BLaER1 (cell line): ENCODE results near the gene B3GNT9.

Experiments used
- H3K27ac ChIP-seq: shearing (Covaris generic); formaldehyde crosslinking; 2 replicates; pipeline ENCODE4 v1.8.1; 2022
- H3K27me3 ChIP-seq: shearing (Covaris generic); formaldehyde crosslinking; 2 replicates; pipeline ENCODE4 v1.8.1; 2022
- H3K36me3 ChIP-seq: shearing (Covaris generic); formaldehyde crosslinking; 2 replicates; pipeline ENCODE4 v1.8.1; 2022
- H3K4me1 ChIP-seq: shearing (Covaris generic); formaldehyde crosslinking; 2 replicates; pipeline ENCODE4 v1.8.1; 2022
- H3K4me2 ChIP-seq: shearing (Covaris generic); formaldehyde crosslinking; 2 replicates; pipeline ENCODE4 v1.8.1; 2022
- H3K4me3 ChIP-seq: shearing (Covaris generic); formaldehyde crosslinking; 2 replicates; pipeline ENCODE4 v1.8.1; 2022
- H3K9ac ChIP-seq: shearing (Covaris generic); formaldehyde crosslinking; 2 replicates; pipeline ENCODE4 v1.8.1; 2022
- H3K9me3 ChIP-seq: shearing (Covaris generic); formaldehyde crosslinking; 2 replicates; pipeline ENCODE4 v1.8.1; 2022
- H4K20me1 ChIP-seq: shearing (Covaris generic); formaldehyde crosslinking; 2 replicates; pipeline ENCODE4 v1.8.1; 2022
- Cebpa-rat ChIP-seq: shearing (Covaris generic); IDR thresholded peaks from 2 replicates; pipeline ENCODE4 v1.8.1; 2022

B3GNT9 gene

GRCh38 chr16:67163164-67163998 is 12.6 kb upstream of the B3GNT9 start:
- Histone ChIP-seq H3K9me3 (no peaks in the 10 kb centered on the region), H3K4me3 (peak overlapping the region; percentile 63), H3K36me3 (no peaks in the 10 kb centered on the region), H4K20me1 (peaks cover 57% of the 10 kb centered on the region), H3K9ac (0 out of 2 replicates have a peak overlapping the region, but pooled peaks have one; percentile 10), H3K4me2 (peak overlapping the region; percentile 81), H3K27me3 (peaks cover 75% of the 10 kb centered on the region), H3K27ac (no peak overlapping the region), H3K4me1 (peaks cover 54% of the 10 kb centered on the region)
- no peak for TF ChIP-seq Cebpa-rat

DNA sequence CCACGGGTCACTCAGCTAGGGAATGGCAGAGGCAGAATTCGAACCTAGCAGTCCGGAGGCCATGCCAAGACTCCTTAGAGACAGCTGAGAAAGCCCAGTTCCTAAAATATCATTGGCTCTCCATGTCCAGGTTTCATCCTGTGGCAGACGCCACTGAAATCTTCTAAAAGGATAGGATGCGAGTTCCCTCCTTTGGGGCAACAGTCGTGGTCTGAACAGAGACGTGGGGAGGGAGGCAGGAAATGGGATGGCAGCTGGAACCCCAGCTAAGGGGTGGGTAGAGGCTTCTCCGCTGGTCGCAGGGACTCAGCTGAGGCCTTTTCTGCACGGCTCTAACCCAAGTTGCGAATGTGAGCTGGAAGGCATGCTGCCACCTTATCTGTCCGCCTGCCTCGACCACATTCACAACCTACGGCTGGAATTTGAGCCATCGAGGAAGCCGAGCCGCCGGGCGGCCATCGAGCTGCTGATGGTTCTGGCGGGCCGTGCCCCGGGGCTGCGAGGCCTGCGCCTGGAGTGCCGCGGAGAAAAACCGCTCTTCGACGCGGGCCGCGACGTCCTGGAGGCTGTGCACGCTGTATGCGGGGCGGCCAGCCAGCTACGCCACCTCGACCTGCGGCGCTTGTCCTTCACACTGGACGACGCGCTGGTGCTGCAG is 11.8 kb upstream of the B3GNT9 start:
- TF ChIP-seq Cebpa-rat = no peak
- Histone ChIP-seq H3K36me3 (no peaks in the 10 kb centered on the region), H3K4me2 (peak overlapping the region; percentile 81), H3K27ac (no peak overlapping the region), H4K20me1 (peaks cover 65% of the 10 kb centered on the region), H3K27me3 (peaks cover 67% of the 10 kb centered on the region), H3K4me1 (peaks cover 62% of the 10 kb centered on the region), H3K4me3 (peak overlapping the region; percentile 63), H3K9ac (no peak overlapping the region), H3K9me3 (no peaks in the 10 kb centered on the region)

DNA sequence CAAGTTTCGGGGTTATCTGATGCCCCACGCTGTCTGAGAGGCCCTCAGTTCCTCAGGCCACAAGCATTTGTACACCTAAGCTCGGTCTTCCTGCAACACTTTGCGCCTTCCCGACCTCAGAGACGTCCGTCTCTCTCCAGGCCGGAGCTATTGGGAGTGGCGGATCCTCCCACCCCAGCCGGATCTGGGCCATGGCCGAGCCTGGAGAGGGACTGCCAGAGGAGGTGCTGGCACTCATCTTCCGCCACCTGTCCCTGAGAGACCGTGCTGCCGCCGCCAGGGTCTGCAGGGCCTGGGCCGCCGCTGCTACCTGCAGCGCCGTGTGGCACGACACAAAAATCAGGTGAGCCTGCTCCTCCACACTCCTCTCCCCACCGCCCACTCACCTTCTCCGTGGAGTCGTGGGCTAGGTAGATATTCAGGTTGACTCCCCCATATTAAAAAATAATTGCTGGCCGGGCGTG is 10.8 kb upstream of the B3GNT9 start:
- Histone ChIP-seq H3K4me1 (peaks cover 66% of the 10 kb centered on the region), H3K9me3 (no peaks in the 10 kb centered on the region), H4K20me1 (peaks cover 75% of the 10 kb centered on the region), H3K9ac (no peak overlapping the region), H3K4me2 (peak overlapping the region; percentile 99), H3K4me3 (peak overlapping the region; percentile 93; the same call in 1 of the 2 replicates), H3K27ac (no peak overlapping the region), H3K27me3 (peaks cover 57% of the 10 kb centered on the region), H3K36me3 (no peaks in the 10 kb centered on the region)
- no peak for TF ChIP-seq Cebpa-rat

DNA sequence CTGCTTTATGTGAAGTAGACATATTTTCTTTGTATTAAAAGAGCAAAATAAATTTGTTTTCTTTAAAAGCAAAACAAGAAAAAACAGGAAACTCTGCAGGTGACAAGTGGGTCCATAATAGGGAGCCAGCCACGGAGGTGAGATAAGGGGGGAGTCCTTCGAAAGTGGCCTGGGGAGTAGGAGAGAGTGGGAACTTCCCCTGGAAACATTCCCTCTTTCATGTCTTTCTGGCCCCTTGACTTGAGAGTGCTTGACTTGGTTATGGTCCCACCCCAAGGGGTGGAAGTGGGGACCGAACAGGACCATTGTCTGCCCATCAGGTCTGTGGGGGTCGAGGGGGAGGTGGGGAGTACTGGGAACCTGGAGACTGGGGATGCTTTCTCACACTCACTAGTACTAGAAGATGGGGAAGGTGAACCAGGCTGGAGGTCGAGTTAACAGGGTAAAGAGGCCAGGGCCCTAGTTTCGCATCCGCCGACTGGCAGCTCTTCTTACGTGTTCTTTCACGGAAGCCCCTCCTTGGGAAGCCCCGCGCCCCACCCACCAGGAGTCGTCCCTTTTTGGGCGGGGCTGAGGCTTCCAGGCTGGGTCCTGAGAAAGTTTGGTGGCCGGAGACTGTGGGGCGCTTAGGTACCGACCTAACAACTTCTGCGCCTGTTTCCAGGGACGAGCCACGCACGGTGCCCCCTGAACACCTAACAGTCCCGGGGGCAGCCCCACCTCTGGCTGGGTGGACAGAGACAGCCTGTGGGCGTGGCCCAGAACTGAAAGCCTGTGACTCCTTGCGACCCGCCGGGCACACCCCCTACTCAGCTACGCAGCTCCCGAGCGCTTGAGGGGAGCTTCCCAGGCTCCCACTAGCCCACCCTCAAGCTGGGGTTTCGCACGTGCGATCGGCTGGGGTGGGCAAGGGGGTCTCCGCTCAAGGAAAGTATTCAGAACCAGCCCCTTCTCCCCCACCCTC is 8.1 kb upstream of the B3GNT9 start:
- H3K27ac ChIP-seq = peak overlapping the region; percentile 28; the same call in 1 of the 2 replicates
- H3K4me3 ChIP-seq = peak overlapping the region; percentile 93
- TF ChIP-seq Cebpa-rat = no peak
- H3K27me3 ChIP-seq = peaks cover 38% of the 10 kb centered on the region
- H3K4me1 ChIP-seq = peaks cover 70% of the 10 kb centered on the region
- H3K36me3 ChIP-seq = peaks cover 7% of the 10 kb centered on the region; the same call in 1 of the 2 replicates
- H4K20me1 ChIP-seq = peaks cover 84% of the 10 kb centered on the region
- no peaks in the 10 kb centered on the region for H3K9me3 ChIP-seq
- peak overlapping the region; percentile 99 for H3K4me2 ChIP-seq
- peak overlapping the region; percentile 81 for H3K9ac ChIP-seq

GRCh38 chr16:67157892-67158635 is 7.3 kb upstream of the B3GNT9 start:
- H3K9ac ChIP-seq = 0 out of 2 replicates have a peak overlapping the region, but pooled peaks have one; percentile 81
- peak overlapping the region; percentile 99 for H3K4me2 ChIP-seq
- peaks cover 82% of the 10 kb centered on the region for H4K20me1 ChIP-seq
- H3K27me3 ChIP-seq = peaks cover 30% of the 10 kb centered on the region
- H3K36me3 ChIP-seq = peaks cover 7% of the 10 kb centered on the region; the same call in 1 of the 2 replicates
- H3K27ac ChIP-seq = no peak overlapping the region
- no peak for TF ChIP-seq Cebpa-rat
- 0 out of 2 replicates have a peak overlapping the region, but pooled peaks have one; percentile 93 for H3K4me3 ChIP-seq
- H3K9me3 ChIP-seq = no peaks in the 10 kb centered on the region
- peaks cover 62% of the 10 kb centered on the region for H3K4me1 ChIP-seq

DNA sequence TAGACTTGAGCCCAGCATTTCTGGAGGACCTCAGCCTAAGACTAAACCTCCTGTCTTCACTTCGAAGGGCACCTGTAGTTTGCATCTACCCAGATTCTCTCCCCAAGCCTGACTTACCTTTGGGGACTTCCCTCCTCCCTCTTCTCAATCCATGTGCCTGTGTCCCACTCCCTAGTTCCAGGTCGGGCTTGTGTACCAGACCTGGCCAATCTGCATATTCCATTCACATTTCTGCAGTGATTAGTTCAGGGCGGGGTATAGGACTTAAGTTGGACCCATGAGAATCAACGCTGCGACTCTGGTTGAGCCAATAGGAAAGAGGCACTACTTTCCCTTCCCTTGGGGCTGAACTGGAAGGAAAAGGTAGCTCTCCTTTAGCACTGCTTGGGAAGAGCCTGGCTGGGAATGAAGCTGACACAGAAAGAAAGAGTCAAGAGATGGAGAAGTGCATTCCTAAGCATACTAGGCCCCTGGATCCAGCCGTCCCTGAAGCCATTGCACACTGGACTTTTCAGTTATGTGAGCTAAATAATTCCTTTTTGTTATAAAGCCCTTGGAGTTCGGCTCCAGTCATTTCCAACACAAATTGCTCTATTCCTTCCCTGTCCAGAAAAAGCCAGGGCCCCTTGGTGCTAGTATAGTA is 6.4 kb upstream of the B3GNT9 start:
- Histone ChIP-seq H3K4me2 (no peak overlapping the region), H3K9me3 (no peaks in the 10 kb centered on the region), H3K27ac (no peak overlapping the region), H3K27me3 (peaks cover 27% of the 10 kb centered on the region), H3K4me1 (peaks cover 53% of the 10 kb centered on the region), H3K4me3 (no peak overlapping the region), H3K9ac (no peak overlapping the region), H4K20me1 (peaks cover 82% of the 10 kb centered on the region), H3K36me3 (peaks cover 7% of the 10 kb centered on the region; the same call in 1 of the 2 replicates)
- TF ChIP-seq Cebpa-rat = no peak

DNA sequence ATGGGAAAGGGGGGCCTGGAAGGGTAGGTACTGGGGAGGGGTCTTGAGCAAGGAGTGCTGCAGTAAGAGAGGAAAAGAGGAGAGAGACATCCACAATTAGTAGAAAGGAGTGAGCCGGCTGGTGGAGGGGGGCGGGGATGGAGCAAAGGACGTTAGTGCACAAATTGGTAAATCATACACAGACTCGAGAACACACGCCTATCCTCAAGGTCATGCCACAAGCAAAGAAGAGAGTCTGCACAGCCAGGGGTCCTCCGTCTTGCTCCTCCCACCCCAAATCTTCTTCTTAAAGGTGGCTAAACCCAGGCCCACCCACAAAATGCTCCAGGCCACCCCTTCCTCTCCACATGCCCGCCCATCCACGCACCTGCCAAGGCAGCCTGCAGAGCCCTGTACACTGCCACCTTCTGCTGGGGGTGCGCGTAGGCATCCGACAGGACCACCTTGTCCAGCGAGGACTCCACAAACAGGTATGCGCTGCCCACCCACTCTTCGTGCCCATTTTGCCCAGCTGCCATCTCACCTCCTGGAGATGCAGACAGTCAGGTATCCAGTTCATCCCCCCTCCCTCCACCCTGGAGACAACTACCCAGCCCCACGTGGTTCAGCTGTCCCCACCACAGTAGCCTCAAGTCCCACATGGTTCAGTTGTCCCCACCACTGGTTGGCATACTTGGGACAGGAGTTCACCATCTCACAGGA is 5.5 kb upstream of the B3GNT9 start:
- Histone ChIP-seq H4K20me1 (peaks cover 82% of the 10 kb centered on the region), H3K36me3 (peaks cover 7% of the 10 kb centered on the region; the same call in 1 of the 2 replicates), H3K9me3 (no peaks in the 10 kb centered on the region), H3K9ac (no peak overlapping the region), H3K4me2 (peak overlapping the region; percentile 76), H3K27me3 (peaks cover 27% of the 10 kb centered on the region), H3K27ac (no peak overlapping the region), H3K4me1 (peaks cover 47% of the 10 kb centered on the region), H3K4me3 (no peak overlapping the region)
- no peak for TF ChIP-seq Cebpa-rat
